Calu3 (cell line): ENCODE results near the gene KRI1. TPM values are rescaled to one million over a fixed set of nuclear protein-coding genes. Genes with fewer than 3 reads are reported as not detected.
"Not testable (repeated sequence)": the region's sequence is repeated elsewhere in the genome, so short reads cannot be mapped to it uniquely, and the experiment has no call there.

Experiments
- BruUV-seq: library from RNA; stranded (reverse); fragments of 400-500 nt; replicated peaks from 2 replicates; lab custom pipeline; 2021; lab: Mats Ljungman, UMichigan
- CTCF ChIA-PET: fragments of 300-600 bp; sonication (Branson Sonifier 250); formaldehyde crosslinking; loops from one replicate; lab custom pipeline; 2022; ENCODE audit warnings: antibody characterized with exemption; lab: Charles Lee
- DNase-seq: peaks from one replicate; pipeline ENCODE4 v3.0.0; 2022
- H3K27ac Mint-ChIP-seq: one replicate; pipeline ENCODE4 v1.8.0; 2022; ENCODE audit warnings: mixed read lengths; ENCODE audit not compliant: unreplicated experiment
- H3K27me3 Mint-ChIP-seq: one replicate; pipeline ENCODE4 v1.8.0; 2022; ENCODE audit warnings: mixed read lengths; ENCODE audit not compliant: unreplicated experiment
- H3K36me3 Mint-ChIP-seq: one replicate; pipeline ENCODE4 v1.8.0; 2022; ENCODE audit warnings: mild to moderate bottlenecking, moderate library complexity, mixed read lengths; ENCODE audit not compliant: insufficient read depth, unreplicated experiment
- H3K4me1 Mint-ChIP-seq: one replicate; pipeline ENCODE4 v1.8.0; 2022; ENCODE audit warnings: mild to moderate bottlenecking, low read depth, mixed read lengths; ENCODE audit not compliant: unreplicated experiment
- H3K4me3 Mint-ChIP-seq: one replicate; pipeline ENCODE4 v1.8.0; 2022; ENCODE audit warnings: mild to moderate bottlenecking, low read depth, moderate library complexity, mixed read lengths; ENCODE audit not compliant: unreplicated experiment
- H3K9me3 Mint-ChIP-seq: one replicate; pipeline ENCODE4 v1.8.0; 2022; ENCODE audit warnings: low read depth, mixed read lengths; ENCODE audit not compliant: unreplicated experiment
- CTCF ChIP-seq: fragments of 200-600 bp; IDR thresholded peaks from one replicate; pipeline ENCODE4 v1.8.0; 2022; ENCODE audit warnings: antibody characterized with exemption; ENCODE audit not compliant: unreplicated experiment
- intact Hi-C: fragments of 100-400 bp; cut with micrococcal nuclease; formaldehyde crosslinking; loops from one replicate; pipeline ENCODE4 v1.10.0; 2022; ENCODE audit not compliant: unreplicated experiment
- total RNA-seq: library from RNA; stranded (reverse); gene quantifications from 2 replicates; pipeline ENCODE4 v1.2.3, GENCODE V29; 2022

KRI1 gene
- total RNA-seq, 1 experiment from 2014 or later, result 29.6 TPM

- no peak for DNase-seq
- CTCF ChIA-PET, result interaction anchor here (0.8 kb wide), 1 partner anchor 74 kb away, joined by 3 read pairs; no protein-coding TSS in a partner anchor
- no peak overlapping the region for H3K27ac Mint-ChIP-seq
- H3K36me3 Mint-ChIP-seq, result peaks cover 32% of the 10 kb centered on the region
- no peaks in the 10 kb centered on the region for H3K9me3 Mint-ChIP-seq
- no peaks in the 10 kb centered on the region for H3K4me1 Mint-ChIP-seq
- TSS peak; percentile 82 for BruUV-seq
- no peak for TF ChIP-seq CTCF
- no peaks in the 10 kb centered on the region for H3K27me3 Mint-ChIP-seq
- no peak overlapping the region for H3K4me3 Mint-ChIP-seq
- intact Hi-C loops, result no loop called here
Observed at GRCh38 chr19:10553087-10553667, 12.6 kb downstream of the KRI1 start.

GRCh38 chr19:10552510-10553053 is 13.2 kb downstream of the KRI1 start:
- H3K4me1 Mint-ChIP-seq, result no peaks in the 10 kb centered on the region
- no peaks in the 10 kb centered on the region for H3K9me3 Mint-ChIP-seq
- no TSS peak for BruUV-seq
- no peak for DNase-seq
- CTCF ChIA-PET, result interaction anchor here (0.8 kb wide), 1 partner anchor 74 kb away, joined by 3 read pairs; no protein-coding TSS in a partner anchor
- intact Hi-C loops, result no loop called here
- no peak for TF ChIP-seq CTCF
- H3K27ac Mint-ChIP-seq, result no peak overlapping the region
- H3K27me3 Mint-ChIP-seq, result no peaks in the 10 kb centered on the region
- H3K36me3 Mint-ChIP-seq, result peaks cover 27% of the 10 kb centered on the region
- H3K4me3 Mint-ChIP-seq, result no peak overlapping the region

GRCh38 chr19:10551698-10552301 is 14.0 kb downstream of the KRI1 start:
- intact Hi-C loops, result no loop called here
- CTCF ChIA-PET, result interaction anchor here (0.7 kb wide), 1 partner anchor 34 kb away, joined by 4 read pairs; no protein-coding TSS in a partner anchor
- no TSS peak for BruUV-seq
- no peak for TF ChIP-seq CTCF
- peaks cover 25% of the 10 kb centered on the region for H3K36me3 Mint-ChIP-seq
- H3K4me1 Mint-ChIP-seq, result no peaks in the 10 kb centered on the region
- no peak overlapping the region for H3K27ac Mint-ChIP-seq
- peak; percentile 20 for DNase-seq
- H3K27me3 Mint-ChIP-seq, result no peaks in the 10 kb centered on the region
- H3K9me3 Mint-ChIP-seq, result no peaks in the 10 kb centered on the region
- H3K4me3 Mint-ChIP-seq, result no peak overlapping the region

- H3K9me3 Mint-ChIP-seq, H3K27ac Mint-ChIP-seq, DNase-seq, intact Hi-C loops, H3K27me3 Mint-ChIP-seq, BruUV-seq, H3K4me1 Mint-ChIP-seq, H3K4me3 Mint-ChIP-seq: not testable (repeated sequence)
- CTCF ChIA-PET, result interaction anchor here (0.7 kb wide), 1 partner anchor 33 kb away, joined by 4 read pairs; no protein-coding TSS in a partner anchor
- H3K36me3 Mint-ChIP-seq, result peaks cover 25% of the 10 kb centered on the region
Observed at GRCh38 chr19:10551006-10551405, 14.8 kb downstream of the KRI1 start.
